WTC11 (cell line): ENCODE results near the gene ITGAE.

ENCODE experiments used
- ETV6 ChIP-seq: sonication (generic); formaldehyde crosslinking; IDR thresholded peaks from 2 replicates; pipeline ENCODE4 v1.8.1; 2022; ENCODE audit warnings: mild to moderate bottlenecking, missing genetic modification reagents
- ZBTB21 ChIP-seq: sonication (generic); formaldehyde crosslinking; IDR thresholded peaks from 2 replicates; pipeline ENCODE4 v1.8.1; 2023; ENCODE audit warnings: mild to moderate bottlenecking, missing genetic modification reagents, borderline replicate concordance
- TF ChIP-seq, protein P1 (sequence below): fragments of 200-600 bp; IDR thresholded peaks from 2 replicates; pipeline ENCODE4 v1.8.0; 2022; ENCODE audit warnings: antibody characterized with exemption
- TF ChIP-seq, protein P2 (sequence below): sonication (generic); formaldehyde crosslinking; IDR thresholded peaks from 2 replicates; pipeline ENCODE4 v1.8.0; 2022; ENCODE audit warnings: mild to moderate bottlenecking, missing genetic modification reagents

DNA sequence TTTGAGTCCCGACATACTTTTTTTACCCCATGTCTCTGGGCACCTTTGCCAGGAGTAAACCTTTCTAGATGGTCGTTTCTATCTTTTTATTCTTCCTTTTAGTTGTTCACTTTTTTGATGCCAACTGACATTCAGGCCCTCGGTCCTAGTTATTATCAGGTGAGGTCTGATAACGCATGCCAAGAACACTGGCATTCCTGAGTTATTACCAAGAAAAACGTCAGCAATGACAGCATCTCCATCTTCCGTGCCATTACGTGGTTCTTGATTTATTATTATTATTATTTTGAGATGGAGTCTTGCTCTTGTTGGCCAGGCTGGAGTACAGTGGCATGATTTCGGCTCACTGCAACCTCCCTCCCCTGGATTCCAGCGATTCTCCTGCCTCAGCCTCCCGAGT, 55.9 kb downstream of the ITGAE start:
- TF ChIP-seq ZBTB21 (CRISPR knock-in tag) (no peak), ETV6 (CRISPR knock-in tag) (no peak)
- TF ChIP-seq, protein P1, sequence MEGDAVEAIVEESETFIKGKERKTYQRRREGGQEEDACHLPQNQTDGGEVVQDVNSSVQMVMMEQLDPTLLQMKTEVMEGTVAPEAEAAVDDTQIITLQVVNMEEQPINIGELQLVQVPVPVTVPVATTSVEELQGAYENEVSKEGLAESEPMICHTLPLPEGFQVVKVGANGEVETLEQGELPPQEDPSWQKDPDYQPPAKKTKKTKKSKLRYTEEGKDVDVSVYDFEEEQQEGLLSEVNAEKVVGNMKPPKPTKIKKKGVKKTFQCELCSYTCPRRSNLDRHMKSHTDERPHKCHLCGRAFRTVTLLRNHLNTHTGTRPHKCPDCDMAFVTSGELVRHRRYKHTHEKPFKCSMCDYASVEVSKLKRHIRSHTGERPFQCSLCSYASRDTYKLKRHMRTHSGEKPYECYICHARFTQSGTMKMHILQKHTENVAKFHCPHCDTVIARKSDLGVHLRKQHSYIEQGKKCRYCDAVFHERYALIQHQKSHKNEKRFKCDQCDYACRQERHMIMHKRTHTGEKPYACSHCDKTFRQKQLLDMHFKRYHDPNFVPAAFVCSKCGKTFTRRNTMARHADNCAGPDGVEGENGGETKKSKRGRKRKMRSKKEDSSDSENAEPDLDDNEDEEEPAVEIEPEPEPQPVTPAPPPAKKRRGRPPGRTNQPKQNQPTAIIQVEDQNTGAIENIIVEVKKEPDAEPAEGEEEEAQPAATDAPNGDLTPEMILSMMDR: no peak
- TF ChIP-seq, protein P2, sequence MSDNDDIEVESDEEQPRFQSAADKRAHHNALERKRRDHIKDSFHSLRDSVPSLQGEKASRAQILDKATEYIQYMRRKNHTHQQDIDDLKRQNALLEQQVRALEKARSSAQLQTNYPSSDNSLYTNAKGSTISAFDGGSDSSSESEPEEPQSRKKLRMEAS (CRISPR knock-in tag): no peak
